ENCODE results near the gene PARVB.

PARVB gene

GRCh38 chr22:44084044-44084772 is 60.1 kb downstream of the PARVB start:
- no peak overlapping the region for H2AFZ ChIP-seq (ENCODE audit: low read length)
- no peaks in the 10 kb centered on the region for H3F3A ChIP-seq (ENCODE audit: insufficient read depth, low read length)
- H3K79me2 ChIP-seq (ENCODE audit: insufficient read depth, low read length): no peaks in the 10 kb centered on the region
- TF ChIP-seq CTCF (IDR thresholded peaks at IDR 0.05; ENCODE audit: low read length): no peak
- no peak for TF ChIP-seq EZH2 (IDR thresholded peaks at IDR 0.05; ENCODE audit: borderline replicate concordance, low read length)
- H3K9me2 ChIP-seq (ENCODE audit: low read depth, low read length): no peaks in the 10 kb centered on the region
- H3K27me3 ChIP-seq (ENCODE audit: insufficient read depth, low read length): no peaks in the 10 kb centered on the region
- peaks cover 5% of the 10 kb centered on the region for H3K4me1 ChIP-seq (ENCODE audit: insufficient read depth, low read length, severe bottlenecking)
- no peak overlapping the region for H3K4me3 ChIP-seq (ENCODE audit: low read depth, low read length, poor library complexity, severe bottlenecking)
- H3K36me3 ChIP-seq (ENCODE audit: insufficient read depth, low read length): peaks cover 19% of the 10 kb centered on the region
- H3K9me3 ChIP-seq (ENCODE audit: low read length): 0 out of 2 replicates have a peak, but pooled peaks cover 3% of the 10 kb centered on the region
- H3K27ac ChIP-seq (ENCODE audit: low read depth, low read length, poor library complexity, severe bottlenecking): no peak overlapping the region
- no peak overlapping the region for H3K4me2 ChIP-seq (ENCODE audit: low read length)
- H4K20me1 ChIP-seq (ENCODE audit: insufficient read depth, low read length): no peaks in the 10 kb centered on the region
- H3K9ac ChIP-seq (ENCODE audit: low read length): no peak overlapping the region

GRCh38 chr22:44085743-44086270 is 61.7 kb downstream of the PARVB start:
- Histone ChIP-seq H3K4me1 (ENCODE audit: insufficient read depth, low read length, severe bottlenecking) (peaks cover 5% of the 10 kb centered on the region), H3K27ac (ENCODE audit: low read depth, low read length, poor library complexity, severe bottlenecking) (no peak overlapping the region), H3K27me3 (ENCODE audit: insufficient read depth, low read length) (no peaks in the 10 kb centered on the region), H4K20me1 (ENCODE audit: insufficient read depth, low read length) (no peaks in the 10 kb centered on the region), H3K9ac (ENCODE audit: low read length) (no peak overlapping the region), H3K9me2 (ENCODE audit: low read depth, low read length) (no peaks in the 10 kb centered on the region), H3K4me2 (ENCODE audit: low read length) (no peak overlapping the region), H2AFZ (ENCODE audit: low read length) (no peak overlapping the region), H3K36me3 (ENCODE audit: insufficient read depth, low read length) (peaks cover 19% of the 10 kb centered on the region), H3K9me3 (ENCODE audit: low read length) (0 out of 2 replicates have a peak, but pooled peaks cover 3% of the 10 kb centered on the region), H3F3A (ENCODE audit: insufficient read depth, low read length) (no peaks in the 10 kb centered on the region), H3K79me2 (ENCODE audit: insufficient read depth, low read length) (no peaks in the 10 kb centered on the region), H3K4me3 (ENCODE audit: low read depth, low read length, poor library complexity, severe bottlenecking) (no peak overlapping the region)
- no peak for TF ChIP-seq EZH2 (IDR thresholded peaks at IDR 0.05; ENCODE audit: borderline replicate concordance, low read length)
- peak; percentile 76 for TF ChIP-seq CTCF (IDR thresholded peaks at IDR 0.05; ENCODE audit: low read length)

GRCh38 chr22:44086271-44087088 is 62.4 kb downstream of the PARVB start:
- Histone ChIP-seq H3K4me3 (ENCODE audit: low read depth, low read length, poor library complexity, severe bottlenecking) (no peak overlapping the region), H4K20me1 (ENCODE audit: insufficient read depth, low read length) (no peaks in the 10 kb centered on the region), H3F3A (ENCODE audit: insufficient read depth, low read length) (no peaks in the 10 kb centered on the region), H3K36me3 (ENCODE audit: insufficient read depth, low read length) (peaks cover 19% of the 10 kb centered on the region), H3K9ac (ENCODE audit: low read length) (no peak overlapping the region), H2AFZ (ENCODE audit: low read length) (no peak overlapping the region), H3K9me2 (ENCODE audit: low read depth, low read length) (no peaks in the 10 kb centered on the region), H3K4me1 (ENCODE audit: insufficient read depth, low read length, severe bottlenecking) (peaks cover 5% of the 10 kb centered on the region), H3K27me3 (ENCODE audit: insufficient read depth, low read length) (no peaks in the 10 kb centered on the region), H3K9me3 (ENCODE audit: low read length) (0 out of 2 replicates have a peak, but pooled peaks cover 3% of the 10 kb centered on the region), H3K79me2 (ENCODE audit: insufficient read depth, low read length) (no peaks in the 10 kb centered on the region), H3K4me2 (ENCODE audit: low read length) (no peak overlapping the region), H3K27ac (ENCODE audit: low read depth, low read length, poor library complexity, severe bottlenecking) (no peak overlapping the region)
- no peak for TF ChIP-seq CTCF (IDR thresholded peaks at IDR 0.05; ENCODE audit: low read length)
- TF ChIP-seq EZH2 (IDR thresholded peaks at IDR 0.05; ENCODE audit: borderline replicate concordance, low read length): no peak

Measured in OCI-LY1 (cell line).